Hepatocyte (in vitro differentiated cells): ENCODE data around the gene TGFB1. TPM values are rescaled to one million over a fixed set of nuclear protein-coding genes. Genes with fewer than 3 reads are reported as not detected.

ENCODE experiments used
- DNase-seq: peaks from one replicate; pipeline ENCODE4 v3.0.0-alpha.2; 2016; ENCODE audit warnings: low spot score
- H2AFZ ChIP-seq: fragments of 200-600 bp; sonication (generic); 2 replicates; pipeline ENCODE4 v1.6.0; 2016; ENCODE audit warnings: antibody characterized with exemption, mild to moderate bottlenecking
- H3K27ac ChIP-seq: fragments of 200-600 bp; sonication (generic); 2 replicates; pipeline ENCODE4 v1.5.1; 2016; ENCODE audit warnings: mild to moderate bottlenecking
- H3K27me3 ChIP-seq: fragments of 200-600 bp; sonication (generic); 2 replicates; pipeline ENCODE4 v1.6.1; 2016
- H3K36me3 ChIP-seq: fragments of 200-600 bp; sonication (generic); replicated peaks from 2 replicates; pipeline ENCODE4 v1.5.1; 2016; ENCODE audit warnings: low read depth; ENCODE audit not compliant: insufficient read depth
- H3K4me1 ChIP-seq: fragments of 200-600 bp; sonication (generic); 2 replicates; pipeline ENCODE4 v1.5.1; 2016; ENCODE audit warnings: mild to moderate bottlenecking, moderate library complexity; ENCODE audit not compliant: insufficient read depth
- H3K4me2 ChIP-seq: fragments of 200-600 bp; sonication (generic); 2 replicates; pipeline ENCODE4 v1.6.0; 2016
- H3K4me3 ChIP-seq: fragments of 200-600 bp; sonication (generic); 2 replicates; pipeline ENCODE4 v1.5.1; 2016; ENCODE audit warnings: mild to moderate bottlenecking
- H3K79me2 ChIP-seq: fragments of 200-600 bp; sonication (generic); 2 replicates; pipeline ENCODE4 v1.6.0; 2017; ENCODE audit warnings: mild to moderate bottlenecking
- H3K9me2 ChIP-seq: fragments of 200-600 bp; sonication (generic); replicated peaks from 2 replicates; pipeline ENCODE4 v1.6.0; 2017; ENCODE audit warnings: mild to moderate bottlenecking; ENCODE audit not compliant: insufficient read depth
- H3K9me3 ChIP-seq: fragments of 200-600 bp; sonication (generic); 2 replicates; pipeline ENCODE4 v1.5.1; 2016; ENCODE audit warnings: low read depth, mild to moderate bottlenecking
- H4K20me1 ChIP-seq: fragments of 200-600 bp; sonication (generic); 2 replicates; pipeline ENCODE4 v1.6.0; 2016; ENCODE audit warnings: mild to moderate bottlenecking; ENCODE audit not compliant: insufficient read depth, poor library complexity, severe bottlenecking
- EZH2 ChIP-seq: fragments of 200-600 bp; sonication (generic); IDR thresholded peaks from 2 replicates; pipeline ENCODE4 v1.6.1; 2016; ENCODE audit warnings: antibody characterized with exemption, mild to moderate bottlenecking, borderline replicate concordance
- EZH2phosphoT487 ChIP-seq: fragments of 200-600 bp; sonication (generic); IDR thresholded peaks from one replicate; pipeline ENCODE4 v1.6.1; 2018; ENCODE audit warnings: antibody characterized with exemption, mild to moderate bottlenecking, low read depth, moderate library complexity; ENCODE audit not compliant: unreplicated experiment, severe bottlenecking
- WGBS: methylation state at CpG from one replicate; pipeline ENCODE4 v1.1.6; 2016; ENCODE audit warnings: low lambda C conversion rate; ENCODE audit errors: missing lambda C conversion rate; 5-methylcytosine and 5-hydroxymethylcytosine counted together
- polyA plus RNA-seq: library from polyadenylated mRNA; unstranded; fragments of >200 nt; fragmentation: Nextera tagmentation; extraction: Ambion mirVana; gene quantifications from 2 replicates; pipeline ENCODE4 v1.2.1, GENCODE V29; 2016
- total RNA-seq: library from RNA; depleted of rRNA; stranded (reverse); fragments of >200 nt; gene quantifications from 2 replicates; pipeline ENCODE4 v1.2.3, GENCODE V29; 2014
- TF ChIP-seq, protein P1 (sequence below): fragments of 200-600 bp; sonication (generic); IDR thresholded peaks from 2 replicates; pipeline ENCODE4 v1.5.1; 2016; ENCODE audit warnings: antibody characterized with exemption, mild to moderate bottlenecking; ENCODE audit not compliant: poor library complexity

Gene TGFB1
- total and polyA plus RNA-seq, 2 experiments from 2014 or later = 17.1 to 122 TPM

DNA sequence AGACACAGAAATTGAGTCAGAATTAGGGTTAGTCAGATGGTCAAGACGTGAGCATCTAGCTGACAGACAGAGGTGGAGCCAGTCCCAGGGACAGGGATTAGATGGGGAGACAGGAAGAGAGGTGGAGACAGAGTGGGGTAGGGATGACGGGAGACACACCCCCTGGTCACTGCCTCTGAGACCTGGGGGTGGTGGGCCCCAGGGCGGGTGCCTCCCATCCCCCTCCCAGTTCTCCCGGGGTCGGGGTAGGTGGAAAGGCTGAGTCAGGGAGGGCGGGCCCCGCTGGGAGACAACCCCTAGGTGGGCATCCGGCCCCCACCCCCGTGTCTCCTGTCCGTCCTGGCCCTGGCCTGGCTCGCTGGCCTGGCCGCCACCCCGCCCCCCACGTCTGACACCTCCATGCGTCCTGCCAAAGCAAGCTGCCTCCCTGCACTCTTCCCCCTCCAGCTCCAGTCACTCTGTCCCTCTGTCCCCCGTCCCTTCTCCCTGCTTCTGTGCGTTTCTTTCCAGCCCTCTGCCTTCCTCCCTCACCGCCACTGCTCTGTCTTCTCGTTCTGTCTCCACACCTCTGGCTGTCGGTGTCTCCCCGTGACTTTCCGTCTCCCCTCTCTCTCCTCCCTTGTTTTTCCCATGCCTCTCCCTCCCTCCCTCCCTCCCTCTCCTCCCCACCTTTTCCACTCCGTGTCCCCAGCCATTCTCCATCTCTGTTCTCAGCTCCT, 28.6 kb downstream of the TGFB1 start:
- Histone ChIP-seq H3K79me2 (no peaks in the 10 kb centered on the region), H3K36me3 (no peaks in the 10 kb centered on the region), H2AFZ (no peak overlapping the region), H3K4me3 (peak overlapping the region; percentile 10), H3K9me2 (no peaks in the 10 kb centered on the region), H3K9me3 (no peaks in the 10 kb centered on the region), H3K4me1 (peaks cover 70% of the 10 kb centered on the region), H3K27ac (peak overlapping the region; percentile 100), H4K20me1 (no peaks in the 10 kb centered on the region), H3K27me3 (no peaks in the 10 kb centered on the region), H3K4me2 (peak overlapping the region; percentile 82)
- TF ChIP-seq, protein P1, sequence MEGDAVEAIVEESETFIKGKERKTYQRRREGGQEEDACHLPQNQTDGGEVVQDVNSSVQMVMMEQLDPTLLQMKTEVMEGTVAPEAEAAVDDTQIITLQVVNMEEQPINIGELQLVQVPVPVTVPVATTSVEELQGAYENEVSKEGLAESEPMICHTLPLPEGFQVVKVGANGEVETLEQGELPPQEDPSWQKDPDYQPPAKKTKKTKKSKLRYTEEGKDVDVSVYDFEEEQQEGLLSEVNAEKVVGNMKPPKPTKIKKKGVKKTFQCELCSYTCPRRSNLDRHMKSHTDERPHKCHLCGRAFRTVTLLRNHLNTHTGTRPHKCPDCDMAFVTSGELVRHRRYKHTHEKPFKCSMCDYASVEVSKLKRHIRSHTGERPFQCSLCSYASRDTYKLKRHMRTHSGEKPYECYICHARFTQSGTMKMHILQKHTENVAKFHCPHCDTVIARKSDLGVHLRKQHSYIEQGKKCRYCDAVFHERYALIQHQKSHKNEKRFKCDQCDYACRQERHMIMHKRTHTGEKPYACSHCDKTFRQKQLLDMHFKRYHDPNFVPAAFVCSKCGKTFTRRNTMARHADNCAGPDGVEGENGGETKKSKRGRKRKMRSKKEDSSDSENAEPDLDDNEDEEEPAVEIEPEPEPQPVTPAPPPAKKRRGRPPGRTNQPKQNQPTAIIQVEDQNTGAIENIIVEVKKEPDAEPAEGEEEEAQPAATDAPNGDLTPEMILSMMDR = no peak
- TF ChIP-seq EZH2phosphoT487 = no peak
- no peak for TF ChIP-seq EZH2
- WGBS = 6% methylated on average over 5 of the region's 23 CpGs
- DNase-seq = peak; percentile 80

DNA sequence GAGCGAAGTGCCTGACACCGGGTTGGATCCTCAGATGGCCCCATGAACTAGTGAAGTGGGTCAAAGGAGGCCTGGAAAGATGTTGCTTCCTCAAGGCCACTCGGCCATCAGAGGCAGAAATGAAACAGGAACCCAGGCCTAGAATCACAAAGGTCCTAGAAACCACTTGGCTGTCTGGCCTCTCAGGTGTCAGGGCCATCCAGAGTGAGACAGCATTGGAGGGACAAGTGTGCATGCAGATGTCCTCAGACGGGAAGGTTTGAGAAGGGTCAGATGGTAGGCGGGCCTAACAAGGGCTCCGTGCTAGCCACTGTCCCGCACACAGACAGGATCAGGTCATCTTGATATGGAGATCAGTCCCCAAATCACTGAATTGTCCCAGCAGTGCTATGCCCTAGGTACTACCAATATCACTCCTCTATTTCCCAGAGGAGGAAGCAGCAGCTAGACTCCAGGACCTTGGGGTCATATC, 29.5 kb downstream of the TGFB1 start:
- Histone ChIP-seq H3K4me2 (peak overlapping the region; percentile 82), H3K9me2 (no peaks in the 10 kb centered on the region), H3K79me2 (no peaks in the 10 kb centered on the region), H2AFZ (no peak overlapping the region), H3K27ac (peak overlapping the region; percentile 100), H3K27me3 (no peaks in the 10 kb centered on the region), H3K4me1 (peaks cover 70% of the 10 kb centered on the region), H4K20me1 (no peaks in the 10 kb centered on the region), H3K4me3 (no peak overlapping the region), H3K9me3 (no peaks in the 10 kb centered on the region), H3K36me3 (no peaks in the 10 kb centered on the region)
- DNase-seq = no peak
- TF ChIP-seq EZH2 (no peak), EZH2phosphoT487 (no peak)
- TF ChIP-seq, protein P1 = no peak
- 58% methylated on average over 7 of the region's 7 CpGs for WGBS

DNA sequence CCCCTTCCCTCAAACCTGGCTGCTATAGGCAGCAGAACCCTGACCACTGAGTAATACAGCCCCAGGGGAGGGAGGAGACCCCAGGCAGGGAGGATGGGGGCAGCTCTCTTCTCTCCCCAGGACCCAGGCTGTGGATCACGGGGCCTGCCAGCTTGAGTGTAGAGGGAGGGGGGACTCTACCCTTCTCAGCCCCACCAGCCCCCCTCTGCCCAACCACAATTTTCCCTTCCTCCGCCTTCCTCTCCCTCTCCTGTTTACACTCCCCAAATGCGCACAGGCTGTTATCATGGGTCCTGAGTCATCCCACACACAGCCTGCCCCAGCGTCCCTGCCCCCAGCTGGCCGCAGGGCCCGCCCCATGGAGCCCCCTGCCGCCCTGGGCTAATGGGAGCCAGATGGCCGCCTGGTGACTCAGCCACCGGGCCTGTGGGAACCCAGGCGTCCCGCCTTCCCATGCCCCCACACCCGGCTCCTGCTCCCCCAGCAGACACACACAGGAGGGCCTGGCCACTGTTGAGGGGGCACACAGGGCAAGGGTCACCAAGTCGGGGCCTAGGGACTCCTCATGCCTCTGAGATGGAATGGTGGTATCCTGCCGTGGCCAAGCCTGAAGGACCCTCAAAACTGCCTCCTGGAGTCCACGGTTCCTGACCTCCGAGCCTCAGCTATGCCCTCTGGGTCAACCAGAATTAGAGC, 30.1 kb downstream of the TGFB1 start:
- Histone ChIP-seq H3K27ac (peak overlapping the region; percentile 100), H4K20me1 (no peaks in the 10 kb centered on the region), H3K4me3 (no peak overlapping the region)

More for the DNA sequence above, 30.1 kb downstream of the TGFB1 start:
- H3K9me3 ChIP-seq = no peaks in the 10 kb centered on the region
- peaks cover 70% of the 10 kb centered on the region for H3K4me1 ChIP-seq
- TF ChIP-seq, protein P1 = no peak
- TF ChIP-seq EZH2phosphoT487 = no peak
- no peak for TF ChIP-seq EZH2
- no peaks in the 10 kb centered on the region for H3K36me3 ChIP-seq
- no peaks in the 10 kb centered on the region for H3K27me3 ChIP-seq
- H3K9me2 ChIP-seq = no peaks in the 10 kb centered on the region
- no peak overlapping the region for H2AFZ ChIP-seq
- 21% methylated on average over 12 of the region's 16 CpGs for WGBS
- H3K4me2 ChIP-seq = peak overlapping the region; percentile 71
- no peaks in the 10 kb centered on the region for H3K79me2 ChIP-seq
- peak; percentile 88 for DNase-seq
